Measurements from ENCODE around the gene SIRT7.

SIRT7 gene

GRCh38 chr17:81917565-81918332 lies at the start of gene SIRT7:
TSS of gene SIRT7 (minus strand) at chr17:81918176. CDS start at chr17:81918131, 45 bp downstream.
- Histone ChIP-seq H3K9me3 (no peaks in the 10 kb centered on the region), H3K4me3 (ENCODE audit: low read depth in 1 of 2, low read length in 1 of 2) (peak within 1 kb of the TSS; percentile 71 to 89), H3K4me1 (ENCODE audit: control insufficient read depth in 1 of 2, insufficient read depth in 1 of 2, low read depth in 1 of 2, low read length in 1 of 2) (peaks cover 69% of the 10 kb centered on the region in 2 experiments), H3K36me3 (peaks cover 48% of the 10 kb centered on the region), H3K27ac (peak within 1 kb of the TSS; percentile 95), H3K27me3 (no peaks in the 10 kb centered on the region)
- TF ChIP-seq CTCF (IDR thresholded peaks at IDR 0.05), result peak; percentile 10

GRCh38 chr17:81967244-81967532 lies 49.2 kb upstream of the SIRT7 start:
- Histone ChIP-seq H3K4me3 (ENCODE audit: low read depth in 1 of 2, low read length in 1 of 2) (no peak overlapping the region), H3K9me3 (no peaks in the 10 kb centered on the region), H3K27ac (no peak overlapping the region), H3K27me3 (peaks cover 77% of the 10 kb centered on the region), H3K36me3 (no peaks in the 10 kb centered on the region), H3K4me1 (ENCODE audit: control insufficient read depth in 1 of 2, insufficient read depth in 1 of 2, low read depth in 1 of 2, low read length in 1 of 2) (peaks cover 16 to 17% of the 10 kb centered on the region in 2 experiments)
- no peak for TF ChIP-seq CTCF (IDR thresholded peaks at IDR 0.05)

GRCh38 chr17:81966343-81967243 lies 48.6 kb upstream of the SIRT7 start:
- H3K27ac ChIP-seq, result no peak overlapping the region
- peaks cover 17% of the 10 kb centered on the region in 2 experiments for H3K4me1 ChIP-seq (ENCODE audit: control insufficient read depth in 1 of 2, insufficient read depth in 1 of 2, low read depth in 1 of 2, low read length in 1 of 2)
- H3K4me3 ChIP-seq (ENCODE audit: low read depth in 1 of 2, low read length in 1 of 2), result no peak overlapping the region
- peaks cover 80% of the 10 kb centered on the region for H3K27me3 ChIP-seq
- H3K36me3 ChIP-seq, result no peaks in the 10 kb centered on the region
- H3K9me3 ChIP-seq, result no peaks in the 10 kb centered on the region
- no peak for TF ChIP-seq CTCF (IDR thresholded peaks at IDR 0.05)

- no peak overlapping the region for H3K27ac ChIP-seq
- no peak overlapping the region for H3K4me3 ChIP-seq (ENCODE audit: low read depth in 1 of 2, low read length in 1 of 2)
- H3K36me3 ChIP-seq, result no peaks in the 10 kb centered on the region
- no peaks in the 10 kb centered on the region for H3K9me3 ChIP-seq
- peaks cover 24 to 32% of the 10 kb centered on the region in 2 experiments for H3K4me1 ChIP-seq (ENCODE audit: control insufficient read depth in 1 of 2, insufficient read depth in 1 of 2, low read depth in 1 of 2, low read length in 1 of 2)
- no peak for TF ChIP-seq CTCF (IDR thresholded peaks at IDR 0.05)
- peaks cover 100% of the 10 kb centered on the region for H3K27me3 ChIP-seq
Measured at GRCh38 chr17:81964081-81964849, 46.3 kb upstream of the SIRT7 start.
